Mesendoderm (in vitro differentiated cells): ENCODE results near the gene IGF2BP1.

ENCODE experiments used
- DNase-seq: peaks from one replicate; pipeline ENCODE4 v3.0.0; 2013
- H2AK5ac ChIP-seq: 2 replicates; pipeline ENCODE4 v1.6.1; 2013; ENCODE audit warnings: low read length, inconsistent platforms
- H2BK120ac ChIP-seq: 2 replicates; pipeline ENCODE4 v1.6.1; 2013; ENCODE audit warnings: low read depth, mild to moderate bottlenecking, low read length, moderate library complexity, mixed read lengths
- H2BK15ac ChIP-seq: replicated peaks from 2 replicates; pipeline ENCODE4 v1.6.1; 2013; ENCODE audit warnings: low read depth, mild to moderate bottlenecking, moderate library complexity
- H2BK5ac ChIP-seq: 2 replicates; pipeline ENCODE4 v1.6.1; 2013; ENCODE audit warnings: low read length, inconsistent platforms
- H3K18ac ChIP-seq: 2 replicates; pipeline ENCODE4 v1.6.1; 2013; ENCODE audit warnings: mild to moderate bottlenecking, low read length, mixed read lengths
- H3K23ac ChIP-seq: one replicate; pipeline ENCODE4 v1.6.1; 2013; ENCODE audit warnings: low read length
- H3K27ac ChIP-seq: 2 replicates; pipeline ENCODE4 v1.5.1; 2013; ENCODE audit warnings: low read depth, mild to moderate bottlenecking, inconsistent platforms, low read length, moderate library complexity
- H3K27me3 ChIP-seq: 2 replicates; pipeline ENCODE4 v1.6.1; 2013; ENCODE audit warnings: low read length, control low read depth, mild to moderate bottlenecking, inconsistent platforms; ENCODE audit not compliant: insufficient read depth, poor library complexity
- H3K36me3 ChIP-seq: 2 replicates; pipeline ENCODE4 v1.6.1; 2013; ENCODE audit warnings: low read length, inconsistent platforms; ENCODE audit not compliant: control insufficient read depth, insufficient read depth
- H3K4ac ChIP-seq: one replicate; pipeline ENCODE4 v1.6.1; 2013; ENCODE audit warnings: low read depth, mild to moderate bottlenecking, low read length, moderate library complexity
- H3K4me1 ChIP-seq: 2 replicates; pipeline ENCODE4 v1.6.1; 2013; ENCODE audit warnings: low read depth, low read length, inconsistent platforms; ENCODE audit not compliant: control insufficient read depth
- H3K4me2 ChIP-seq: 2 replicates; pipeline ENCODE4 v1.6.1; 2013; ENCODE audit warnings: low read length
- H3K4me3 ChIP-seq: 2 replicates; pipeline ENCODE4 v1.5.1; 2013; ENCODE audit warnings: mild to moderate bottlenecking, low read length
- H3K56ac ChIP-seq: one replicate; pipeline ENCODE4 v1.6.1; 2013; ENCODE audit warnings: low read length
- H3K79me1 ChIP-seq: 2 replicates; pipeline ENCODE4 v1.6.1; 2013; ENCODE audit warnings: low read length, inconsistent platforms
- H3K79me2 ChIP-seq: 2 replicates; pipeline ENCODE4 v1.6.1; 2013; ENCODE audit warnings: mild to moderate bottlenecking, low read length; ENCODE audit not compliant: control insufficient read depth, insufficient read depth
- H3K9ac ChIP-seq: 2 replicates; pipeline ENCODE4 v1.6.1; 2013; ENCODE audit warnings: low read length, inconsistent platforms
- H4K5ac ChIP-seq: one replicate; pipeline ENCODE4 v1.6.1; 2013; ENCODE audit warnings: low read length
- H4K8ac ChIP-seq: one replicate; pipeline ENCODE4 v1.6.1; 2013; ENCODE audit warnings: low read depth, mild to moderate bottlenecking, control low read depth, low read length, moderate library complexity
- WGBS: extraction: QIAGEN DNeasy Blood & Tissue Kit; methylation state at CpG from one replicate; pipeline ENCODE4 v1.1.7; 2013; ENCODE audit warnings: low lambda C conversion rate, missing lambda C conversion rate; ENCODE audit not compliant: insufficient coverage; ENCODE audit errors: extremely low coverage; 5-methylcytosine and 5-hydroxymethylcytosine counted together

The IGF2BP1 gene

DNA sequence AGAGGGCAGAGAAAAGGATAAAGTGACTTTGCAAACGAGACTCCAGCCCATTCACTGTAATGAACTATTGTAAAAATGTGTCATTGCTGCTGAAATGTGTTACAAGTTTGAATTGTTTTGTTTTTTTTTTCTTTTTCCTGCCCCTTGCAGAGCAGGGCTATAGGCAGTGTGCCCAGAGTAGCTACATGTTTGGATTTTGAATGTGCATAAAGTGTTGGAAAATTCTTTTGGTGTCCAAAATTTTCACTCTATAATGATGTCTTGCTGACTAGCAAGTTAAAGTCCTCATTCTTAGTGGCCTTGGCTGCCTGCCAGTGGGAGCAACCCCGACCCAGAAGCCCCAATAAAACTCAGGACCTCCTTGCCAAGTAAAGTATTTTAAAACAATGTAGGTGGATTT, 66.5 kb downstream of the IGF2BP1 start:
- Histone ChIP-seq H3K56ac (no peak overlapping the region), H3K79me2 (no peaks in the 10 kb centered on the region), H3K18ac (no peak overlapping the region), H3K27me3 (no peaks in the 10 kb centered on the region), H3K4me3 (no peak overlapping the region), H3K36me3 (no peaks in the 10 kb centered on the region), H3K9ac (no peak overlapping the region), H3K27ac (no peak overlapping the region), H3K4ac (no peak overlapping the region), H3K79me1 (no peaks in the 10 kb centered on the region), H3K4me1 (no peaks in the 10 kb centered on the region), H2BK120ac (no peak overlapping the region), H4K5ac (no peak overlapping the region), H4K8ac (no peak overlapping the region), H3K4me2 (no peak overlapping the region), H3K23ac (no peak overlapping the region), H2BK5ac (no peak overlapping the region), H2BK15ac (no peak overlapping the region), H2AK5ac (no peak overlapping the region)
- WGBS, result no CpG with 5 or more reads among the region's 2 CpGs
- DNase-seq, result no peak

DNA sequence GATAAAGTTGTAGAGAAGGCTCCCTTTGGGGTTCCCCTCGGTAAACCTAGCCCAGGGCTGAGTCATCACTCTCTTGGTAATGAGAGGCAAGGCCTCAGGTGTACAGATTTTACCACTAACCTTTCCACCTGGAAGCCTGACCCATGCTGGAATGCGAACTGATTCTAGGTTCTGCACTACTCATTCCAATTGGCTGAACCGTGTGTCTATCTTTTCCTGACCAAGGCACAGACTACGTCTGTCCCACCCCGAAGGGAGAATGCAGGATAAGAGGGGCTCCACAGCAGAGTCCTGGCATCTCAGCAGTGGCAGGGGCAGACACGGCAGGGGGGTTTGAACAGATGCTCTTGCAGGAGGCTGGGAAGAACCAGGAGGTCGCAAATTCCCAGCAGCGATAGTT, 70.0 kb downstream of the IGF2BP1 start:
- Histone ChIP-seq H2BK120ac (no peak overlapping the region), H4K8ac (no peak overlapping the region), H3K18ac (no peak overlapping the region), H2AK5ac (no peak overlapping the region), H3K27me3 (no peaks in the 10 kb centered on the region), H3K79me1 (no peaks in the 10 kb centered on the region), H3K4me3 (no peak overlapping the region), H2BK15ac (no peak overlapping the region), H3K4me2 (no peak overlapping the region), H3K27ac (no peak overlapping the region), H3K56ac (no peak overlapping the region), H2BK5ac (no peak overlapping the region), H3K4me1 (no peaks in the 10 kb centered on the region), H3K36me3 (no peaks in the 10 kb centered on the region), H3K79me2 (no peaks in the 10 kb centered on the region), H3K23ac (no peak overlapping the region), H3K4ac (no peak overlapping the region), H4K5ac (no peak overlapping the region), H3K9ac (no peak overlapping the region)
- WGBS, result no CpG with 5 or more reads among the region's 8 CpGs
- DNase-seq, result peak; percentile 63

DNA sequence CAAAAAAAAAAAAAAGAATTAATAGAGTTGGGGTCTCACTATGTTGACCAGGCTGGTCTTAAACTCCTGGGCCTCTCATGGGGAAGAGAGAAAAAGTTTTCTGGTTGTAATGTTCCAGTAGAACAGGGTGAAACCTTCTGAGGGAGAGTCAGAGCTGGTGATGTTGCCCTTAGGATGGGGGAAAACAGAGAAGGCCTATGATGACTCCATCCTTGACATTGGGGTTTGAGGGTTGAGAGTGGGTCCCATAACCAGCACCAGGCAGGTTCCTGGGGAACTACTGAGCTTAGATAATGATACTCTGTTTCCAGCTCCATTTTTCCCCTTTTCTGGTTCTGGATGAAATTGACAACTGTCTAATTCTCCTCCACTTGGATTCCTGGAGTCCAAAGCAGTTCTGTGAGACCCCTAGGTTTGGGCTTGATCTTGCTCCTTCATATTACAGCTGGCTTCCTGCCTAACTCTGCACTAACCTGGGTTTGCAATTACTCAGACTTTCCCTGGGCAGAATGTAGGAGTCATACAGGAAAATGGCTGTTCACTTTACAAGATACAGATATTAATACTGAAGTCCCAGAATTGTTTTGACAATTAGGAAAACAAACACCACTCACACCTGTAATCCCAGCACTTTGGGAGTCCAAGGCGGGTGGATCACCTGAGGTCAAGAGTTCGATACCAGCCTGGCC, 72.5 kb downstream of the IGF2BP1 start:
- Histone ChIP-seq H4K8ac (no peak overlapping the region), H2AK5ac (no peak overlapping the region), H2BK5ac (no peak overlapping the region), H2BK15ac (no peak overlapping the region), H3K79me1 (no peaks in the 10 kb centered on the region), H2BK120ac (no peak overlapping the region), H3K4me3 (no peak overlapping the region), H3K18ac (no peak overlapping the region), H3K4ac (no peak overlapping the region), H3K9ac (no peak overlapping the region), H3K27ac (no peak overlapping the region), H3K23ac (no peak overlapping the region), H3K79me2 (no peaks in the 10 kb centered on the region), H3K4me2 (no peak overlapping the region), H3K36me3 (no peaks in the 10 kb centered on the region), H3K4me1 (no peaks in the 10 kb centered on the region), H3K27me3 (no peaks in the 10 kb centered on the region), H3K56ac (no peak overlapping the region), H4K5ac (no peak overlapping the region)
- no peak for DNase-seq
- no CpG with 5 or more reads among the region's 2 CpGs for WGBS

DNA sequence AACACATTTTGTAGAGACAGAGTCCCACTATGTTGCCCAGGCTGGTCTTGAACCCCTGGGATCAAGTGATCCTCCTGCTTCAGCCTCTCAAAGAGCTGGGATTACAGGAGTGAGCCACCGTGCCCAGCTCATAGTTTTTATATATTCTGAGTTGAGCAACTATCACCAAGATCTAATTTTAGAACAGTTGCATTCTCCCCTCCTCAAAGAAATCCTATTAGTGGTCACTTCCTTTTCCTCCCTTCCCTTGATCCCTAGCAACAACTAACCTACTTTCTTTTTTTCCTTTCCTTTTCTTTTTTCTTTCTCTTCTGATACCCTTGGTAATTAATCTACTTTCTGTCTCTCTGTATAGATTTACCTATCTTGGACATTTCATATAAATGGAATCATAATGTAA, 73.9 kb downstream of the IGF2BP1 start:
- no peak overlapping the region for H3K4me2 ChIP-seq
- no peak overlapping the region for H2BK15ac ChIP-seq
- no peak overlapping the region for H2BK5ac ChIP-seq
- H3K27me3 ChIP-seq, result no peaks in the 10 kb centered on the region
- DNase-seq, result no peak
- no peak overlapping the region for H3K56ac ChIP-seq
- H3K18ac ChIP-seq, result no peak overlapping the region
- no peak overlapping the region for H3K23ac ChIP-seq
- H3K4me1 ChIP-seq, result no peaks in the 10 kb centered on the region
- no peak overlapping the region for H4K8ac ChIP-seq
- no peak overlapping the region for H2AK5ac ChIP-seq
- H3K27ac ChIP-seq, result no peak overlapping the region
- no peak overlapping the region for H4K5ac ChIP-seq
- no peaks in the 10 kb centered on the region for H3K36me3 ChIP-seq
- H3K4ac ChIP-seq, result no peak overlapping the region
- no CpG with 5 or more reads among the region's 1 CpG for WGBS
- no peaks in the 10 kb centered on the region for H3K79me1 ChIP-seq
- no peaks in the 10 kb centered on the region for H3K79me2 ChIP-seq
- H3K4me3 ChIP-seq, result no peak overlapping the region
- no peak overlapping the region for H2BK120ac ChIP-seq
- H3K9ac ChIP-seq, result no peak overlapping the region

DNA sequence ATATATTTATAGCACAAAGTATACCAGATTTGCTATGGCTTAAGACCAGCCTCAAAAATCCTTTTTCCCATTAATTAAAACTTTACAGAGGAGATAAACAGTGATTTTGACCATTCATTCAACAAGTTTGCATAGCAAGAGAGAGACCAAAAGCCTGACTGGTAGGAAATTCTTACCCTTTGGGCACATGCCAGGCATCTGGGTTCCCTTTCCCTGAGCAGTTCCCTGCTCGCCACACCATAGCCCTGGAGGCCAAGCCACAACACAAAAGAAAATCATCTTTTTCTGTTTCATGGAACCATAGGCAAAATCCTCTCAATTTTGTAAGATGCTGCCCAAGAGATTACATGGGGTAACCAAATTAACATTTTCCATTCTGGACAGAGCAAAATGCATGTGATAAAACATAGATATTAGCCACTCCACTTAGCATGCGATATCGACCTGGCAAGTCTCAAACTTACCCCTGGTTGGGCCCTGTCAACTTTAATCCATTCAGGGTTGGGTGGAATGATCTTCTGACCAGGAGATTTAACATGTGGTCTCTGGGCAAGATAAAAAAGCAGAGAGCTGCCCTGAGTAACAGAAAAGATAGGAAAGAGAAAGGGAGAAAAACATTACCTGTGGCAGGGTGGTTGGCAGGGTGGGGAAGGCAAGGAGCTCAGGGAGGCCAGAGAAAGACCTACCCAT, 77.8 kb downstream of the IGF2BP1 start:
- H4K8ac ChIP-seq, result no peak overlapping the region
- H3K23ac ChIP-seq, result no peak overlapping the region
- H4K5ac ChIP-seq, result no peak overlapping the region
- no peaks in the 10 kb centered on the region for H3K79me1 ChIP-seq
- H2BK120ac ChIP-seq, result no peak overlapping the region
- WGBS, result no CpG with 5 or more reads among the region's 3 CpGs
- no peak overlapping the region for H2AK5ac ChIP-seq
- H3K79me2 ChIP-seq, result no peaks in the 10 kb centered on the region
- no peak overlapping the region for H2BK15ac ChIP-seq
- DNase-seq, result no peak
- H3K36me3 ChIP-seq, result no peaks in the 10 kb centered on the region
- no peak overlapping the region for H3K4ac ChIP-seq
- H3K27ac ChIP-seq, result no peak overlapping the region
- no peak overlapping the region for H3K9ac ChIP-seq
- H3K4me3 ChIP-seq, result no peak overlapping the region
- H2BK5ac ChIP-seq, result no peak overlapping the region
- no peaks in the 10 kb centered on the region for H3K27me3 ChIP-seq
- no peak overlapping the region for H3K56ac ChIP-seq
- no peak overlapping the region for H3K18ac ChIP-seq
- no peaks in the 10 kb centered on the region for H3K4me1 ChIP-seq
- H3K4me2 ChIP-seq, result no peak overlapping the region
